ENCODE measurements around the gene C16orf95.
A peak's percentile ranks its signal among the peaks of the same experiment; 100 is the strongest.
"Not testable (repeated sequence)": the region's sequence is repeated elsewhere in the genome, so short reads cannot be mapped to it uniquely, and the experiment has no call there.

Gene C16orf95

GRCh38 chr16:87346517-87347060, 29.4 kb upstream of the C16orf95 start:
- no peak for DNase-seq (ENCODE audit: low read depth)

GRCh38 chr16:87345726-87346424, 28.7 kb upstream of the C16orf95 start:
- DNase-seq (ENCODE audit: low read depth), result no peak

- DNase-seq (ENCODE audit: low read depth), result peak; percentile 40
These were observed 27.9 kb upstream of the C16orf95 start for GRCh38 chr16:87344931-87345631.

GRCh38 chr16:87344165-87344930, 27.2 kb upstream of the C16orf95 start:
- DNase-seq (ENCODE audit: low read depth), result no peak

- DNase-seq (ENCODE audit: low read depth), result no peak
These were observed 26.5 kb upstream of the C16orf95 start for GRCh38 chr16:87343753-87344050.

GRCh38 chr16:87342978-87343752, 26.0 kb upstream of the C16orf95 start:
- DNase-seq (ENCODE audit: low read depth), result no peak

- DNase-seq (ENCODE audit: low read depth), result no peak
These were observed 25.3 kb upstream of the C16orf95 start for GRCh38 chr16:87342504-87342903.

- no peak for DNase-seq (ENCODE audit: low read depth)
These were observed 23.0 kb upstream of the C16orf95 start for GRCh38 chr16:87340198-87340597.

- DNase-seq (ENCODE audit: low read depth), result not testable (repeated sequence)
These were observed 22.5 kb upstream of the C16orf95 start for GRCh38 chr16:87339724-87340105.

- no peak for DNase-seq (ENCODE audit: low read depth)
These were observed 22.0 kb upstream of the C16orf95 start for GRCh38 chr16:87339086-87339723.

- DNase-seq (ENCODE audit: low read depth), result no peak
These were observed 21.1 kb upstream of the C16orf95 start for GRCh38 chr16:87338155-87338765.

GRCh38 chr16:87337262-87337771, 20.1 kb upstream of the C16orf95 start:
- DNase-seq (ENCODE audit: low read depth), result no peak

- DNase-seq (ENCODE audit: low read depth), result no peak
These were observed 19.4 kb upstream of the C16orf95 start for GRCh38 chr16:87336434-87337240.

- no peak for DNase-seq (ENCODE audit: low read depth)
These were observed 18.6 kb upstream of the C16orf95 start for GRCh38 chr16:87335625-87336433.

GRCh38 chr16:87334651-87335624, 17.7 kb upstream of the C16orf95 start:
- DNase-seq (ENCODE audit: low read depth), result no peak

GRCh38 chr16:87333581-87334331, 16.6 kb upstream of the C16orf95 start:
- no peak for DNase-seq (ENCODE audit: low read depth)

- DNase-seq (ENCODE audit: low read depth), result no peak
These were observed 15.9 kb upstream of the C16orf95 start for GRCh38 chr16:87333101-87333500.
